H1 (cell line): Measurements from ENCODE around the gene SPRED1.

Experiments
- ATF3 ChIP-seq: IDR thresholded peaks from 2 replicates; pipeline ENCODE4 v1.6.1; 2011; ENCODE audit warnings: low read depth, mild to moderate bottlenecking, low read length; ENCODE audit not compliant: insufficient read depth
- TAF1 ChIP-seq: IDR thresholded peaks from 2 replicates; pipeline ENCODE4 v1.6.1; 2011; ENCODE audit warnings: mild to moderate bottlenecking, low read depth, low read length
- TAF7 ChIP-seq: optimal IDR thresholded peaks from 2 replicates; pipeline ENCODE3; 2011; ENCODE audit warnings: low read depth, mild to moderate bottlenecking, inconsistent platforms, low read length, moderate library complexity, borderline replicate concordance
- TF ChIP-seq, protein P1 (sequence below), 3 experiments: IDR thresholded peaks; 1 replicate in 2 of 3; 2 replicates in 1 of 3; pipeline versions ENCODE4 v1.5.1 to v1.6.1; 2011; ENCODE audit warnings: low read length in 3 of 3, mild to moderate bottlenecking in 3 of 3, inconsistent platforms in 2 of 3, low read depth in 1 of 3, moderate library complexity in 1 of 3; ENCODE audit not compliant: insufficient read depth in 1 of 3; ENCODE audit errors: control extremely low read depth in 1 of 3

DNA sequence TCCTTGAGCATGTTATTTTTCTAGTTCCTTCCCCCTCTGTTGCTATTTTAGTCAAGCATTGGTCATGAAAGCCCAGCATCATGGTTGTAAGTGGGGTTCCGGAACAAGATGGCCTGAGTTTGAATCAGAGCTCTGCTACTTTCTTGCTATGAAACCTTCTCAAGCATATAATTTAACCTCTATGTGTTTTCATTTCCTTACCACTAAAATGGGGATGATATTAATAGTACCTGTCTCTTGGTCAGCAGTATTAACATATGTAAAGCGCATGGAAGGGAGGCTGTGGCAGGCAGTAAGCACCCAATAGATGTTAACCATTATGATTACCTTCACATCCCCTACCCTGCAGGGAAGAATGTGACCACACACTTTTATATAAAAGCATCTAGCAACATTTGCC, 14.3 kb upstream of the SPRED1 start:
- TF ChIP-seq TAF1 (no peak), ATF3 (no peak), TAF7 (no peak)
- TF ChIP-seq, protein P1, sequence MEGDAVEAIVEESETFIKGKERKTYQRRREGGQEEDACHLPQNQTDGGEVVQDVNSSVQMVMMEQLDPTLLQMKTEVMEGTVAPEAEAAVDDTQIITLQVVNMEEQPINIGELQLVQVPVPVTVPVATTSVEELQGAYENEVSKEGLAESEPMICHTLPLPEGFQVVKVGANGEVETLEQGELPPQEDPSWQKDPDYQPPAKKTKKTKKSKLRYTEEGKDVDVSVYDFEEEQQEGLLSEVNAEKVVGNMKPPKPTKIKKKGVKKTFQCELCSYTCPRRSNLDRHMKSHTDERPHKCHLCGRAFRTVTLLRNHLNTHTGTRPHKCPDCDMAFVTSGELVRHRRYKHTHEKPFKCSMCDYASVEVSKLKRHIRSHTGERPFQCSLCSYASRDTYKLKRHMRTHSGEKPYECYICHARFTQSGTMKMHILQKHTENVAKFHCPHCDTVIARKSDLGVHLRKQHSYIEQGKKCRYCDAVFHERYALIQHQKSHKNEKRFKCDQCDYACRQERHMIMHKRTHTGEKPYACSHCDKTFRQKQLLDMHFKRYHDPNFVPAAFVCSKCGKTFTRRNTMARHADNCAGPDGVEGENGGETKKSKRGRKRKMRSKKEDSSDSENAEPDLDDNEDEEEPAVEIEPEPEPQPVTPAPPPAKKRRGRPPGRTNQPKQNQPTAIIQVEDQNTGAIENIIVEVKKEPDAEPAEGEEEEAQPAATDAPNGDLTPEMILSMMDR (IDR thresholded peaks at IDR 0.05; ENCODE audit: control extremely low read depth in 1 of 3, insufficient read depth in 1 of 3, low read depth in 1 of 3, low read length in 3 of 3): no peak
